Skeletal muscle tissue (tissue), 1 donor: ENCODE measurements around the gene CLEC2B. TPM values are rescaled to one million over a fixed set of nuclear protein-coding genes. Genes with fewer than 3 reads are reported as not detected.

Experiments used
- total RNA-seq: library from RNA; depleted of rRNA; stranded (reverse); fragments of >200 nt; gene quantifications from one replicate; pipeline ENCODE4 v1.2.3, GENCODE V29; 2014

Gene CLEC2B
- total RNA-seq, 1 donor from 2014 or later = 2.6 TPM

Other genes with a start within 250 kb of the CLEC2B start
- 12.0 TPM for gene CLEC2D, start 199.6 kb downstream of the CLEC2B start, total RNA-seq
- not detected for gene CLECL1, start 136.3 kb downstream of the CLEC2B start, total RNA-seq
- 8.4 TPM for gene CD69, start 108.5 kb downstream of the CLEC2B start, total RNA-seq
- not detected for gene KLRF1, start 41.9 kb downstream of the CLEC2B start, total RNA-seq
- gene KLRF2, start 12.1 kb upstream of the CLEC2B start, total RNA-seq = not detected
- not detected for gene CLEC2A, start 63.0 kb upstream of the CLEC2B start, total RNA-seq
- 0.52 TPM for gene CLEC12A, start 102.1 kb upstream of the CLEC2B start, total RNA-seq
- gene CLEC1B, start 129.8 kb upstream of the CLEC2B start, total RNA-seq = not detected
- gene CLEC12B, start 141.3 kb upstream of the CLEC2B start, total RNA-seq = not detected
- not detected for gene CLEC9A, start 161.3 kb upstream of the CLEC2B start, total RNA-seq
- gene CLEC1A, start 229.6 kb upstream of the CLEC2B start, total RNA-seq = 1.0 TPM